BLaER1 (cell line): ENCODE results near the gene DUSP28.

Experiments
- H3K27ac ChIP-seq: shearing (Covaris generic); formaldehyde crosslinking; 2 replicates; pipeline ENCODE4 v1.8.1; 2022
- H3K27me3 ChIP-seq: shearing (Covaris generic); formaldehyde crosslinking; 2 replicates; pipeline ENCODE4 v1.8.1; 2022
- H3K36me3 ChIP-seq: shearing (Covaris generic); formaldehyde crosslinking; 2 replicates; pipeline ENCODE4 v1.8.1; 2022
- H3K4me1 ChIP-seq: shearing (Covaris generic); formaldehyde crosslinking; 2 replicates; pipeline ENCODE4 v1.8.1; 2022
- H3K4me2 ChIP-seq: shearing (Covaris generic); formaldehyde crosslinking; 2 replicates; pipeline ENCODE4 v1.8.1; 2022
- H3K4me3 ChIP-seq: shearing (Covaris generic); formaldehyde crosslinking; 2 replicates; pipeline ENCODE4 v1.8.1; 2022
- H3K9ac ChIP-seq: shearing (Covaris generic); formaldehyde crosslinking; 2 replicates; pipeline ENCODE4 v1.8.1; 2022
- H3K9me3 ChIP-seq: shearing (Covaris generic); formaldehyde crosslinking; 2 replicates; pipeline ENCODE4 v1.8.1; 2022
- H4K20me1 ChIP-seq: shearing (Covaris generic); formaldehyde crosslinking; 2 replicates; pipeline ENCODE4 v1.8.1; 2022
- Cebpa-rat ChIP-seq: shearing (Covaris generic); IDR thresholded peaks from 2 replicates; pipeline ENCODE4 v1.8.1; 2022

DUSP28 gene

DNA sequence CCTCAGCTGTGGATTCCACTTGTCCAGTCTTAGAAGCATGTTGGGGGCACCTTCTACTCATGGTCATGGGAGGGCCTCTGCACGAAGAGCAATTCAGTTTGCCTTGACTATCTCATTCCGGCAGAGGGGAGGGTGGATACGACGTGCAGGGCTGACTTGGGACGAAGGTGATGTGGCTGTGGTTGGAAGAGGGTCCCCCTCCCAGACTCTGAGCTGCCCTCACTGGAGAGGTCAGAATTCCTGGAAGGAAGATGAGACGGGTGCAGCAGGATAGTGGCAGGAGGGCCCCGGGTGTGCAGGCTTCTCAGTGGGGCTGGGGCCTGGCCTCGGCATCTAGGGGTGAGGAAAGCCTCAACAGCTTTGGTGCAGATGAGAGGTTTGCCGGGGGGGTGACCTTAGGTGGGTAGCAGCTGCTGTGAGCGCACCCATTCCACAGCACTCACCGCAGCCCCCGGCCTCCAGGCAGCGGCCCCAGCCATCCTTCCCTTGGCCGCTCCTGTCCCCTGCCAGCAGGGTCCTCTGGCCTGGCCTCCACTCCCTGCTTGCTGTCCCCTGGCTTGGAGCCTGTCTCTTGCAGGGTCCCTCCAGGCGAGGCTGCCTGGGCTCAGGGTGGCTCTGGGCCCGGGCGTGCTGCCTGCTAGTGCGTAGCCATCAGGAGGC, 11.3 kb downstream of the DUSP28 start:
- no peak overlapping the region for H3K4me3 ChIP-seq
- no peak for TF ChIP-seq Cebpa-rat
- no peaks in the 10 kb centered on the region for H3K9me3 ChIP-seq
- peak overlapping the region; percentile 27 for H3K27ac ChIP-seq
- H3K4me1 ChIP-seq, result peaks cover 42% of the 10 kb centered on the region
- 0 out of 2 replicates have a peak overlapping the region, but pooled peaks have one; percentile 89 for H3K9ac ChIP-seq
- peaks cover 75% of the 10 kb centered on the region for H4K20me1 ChIP-seq
- H3K27me3 ChIP-seq, result no peaks in the 10 kb centered on the region
- peaks cover 56% of the 10 kb centered on the region for H3K36me3 ChIP-seq
- H3K4me2 ChIP-seq, result peak overlapping the region; percentile 99

GRCh38 chr2:240572141-240573031, 12.2 kb downstream of the DUSP28 start:
- H3K4me1 ChIP-seq, result peaks cover 33% of the 10 kb centered on the region
- H3K9ac ChIP-seq, result no peak overlapping the region
- no peak overlapping the region for H3K4me2 ChIP-seq
- peaks cover 66% of the 10 kb centered on the region for H3K36me3 ChIP-seq
- no peak overlapping the region for H3K4me3 ChIP-seq
- no peaks in the 10 kb centered on the region for H3K27me3 ChIP-seq
- no peaks in the 10 kb centered on the region for H3K9me3 ChIP-seq
- no peak overlapping the region for H3K27ac ChIP-seq
- peaks cover 85% of the 10 kb centered on the region for H4K20me1 ChIP-seq
- no peak for TF ChIP-seq Cebpa-rat

DNA sequence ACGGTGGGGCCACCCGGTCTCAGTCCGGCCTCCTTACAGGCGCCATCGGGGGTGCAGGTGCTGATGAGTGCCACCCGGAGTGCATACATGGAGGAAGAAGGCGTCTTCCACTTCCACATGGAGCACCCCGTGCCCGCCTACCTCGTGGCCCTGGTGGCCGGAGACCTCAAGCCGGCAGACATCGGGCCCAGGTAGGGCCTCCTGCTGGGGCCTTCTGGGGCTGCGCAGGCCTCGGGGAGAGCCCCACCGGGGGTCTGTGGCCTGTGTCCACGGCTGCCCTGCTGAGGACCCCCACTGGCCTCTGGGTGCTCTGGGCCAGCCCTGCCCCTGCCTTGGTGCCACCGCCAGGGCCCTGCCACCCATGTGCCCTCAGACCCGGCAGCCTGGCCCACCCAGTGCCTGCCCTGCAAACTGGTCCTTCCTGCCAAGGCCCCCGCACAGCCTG, 12.9 kb downstream of the DUSP28 start:
- Histone ChIP-seq H3K9ac (no peak overlapping the region), H3K4me1 (peaks cover 27% of the 10 kb centered on the region), H3K9me3 (no peaks in the 10 kb centered on the region), H3K36me3 (peaks cover 73% of the 10 kb centered on the region), H3K27ac (0 out of 2 replicates have a peak overlapping the region, but pooled peaks have one; percentile 26), H3K4me2 (no peak overlapping the region), H4K20me1 (peaks cover 92% of the 10 kb centered on the region), H3K4me3 (no peak overlapping the region), H3K27me3 (no peaks in the 10 kb centered on the region)
- TF ChIP-seq Cebpa-rat, result no peak

DNA sequence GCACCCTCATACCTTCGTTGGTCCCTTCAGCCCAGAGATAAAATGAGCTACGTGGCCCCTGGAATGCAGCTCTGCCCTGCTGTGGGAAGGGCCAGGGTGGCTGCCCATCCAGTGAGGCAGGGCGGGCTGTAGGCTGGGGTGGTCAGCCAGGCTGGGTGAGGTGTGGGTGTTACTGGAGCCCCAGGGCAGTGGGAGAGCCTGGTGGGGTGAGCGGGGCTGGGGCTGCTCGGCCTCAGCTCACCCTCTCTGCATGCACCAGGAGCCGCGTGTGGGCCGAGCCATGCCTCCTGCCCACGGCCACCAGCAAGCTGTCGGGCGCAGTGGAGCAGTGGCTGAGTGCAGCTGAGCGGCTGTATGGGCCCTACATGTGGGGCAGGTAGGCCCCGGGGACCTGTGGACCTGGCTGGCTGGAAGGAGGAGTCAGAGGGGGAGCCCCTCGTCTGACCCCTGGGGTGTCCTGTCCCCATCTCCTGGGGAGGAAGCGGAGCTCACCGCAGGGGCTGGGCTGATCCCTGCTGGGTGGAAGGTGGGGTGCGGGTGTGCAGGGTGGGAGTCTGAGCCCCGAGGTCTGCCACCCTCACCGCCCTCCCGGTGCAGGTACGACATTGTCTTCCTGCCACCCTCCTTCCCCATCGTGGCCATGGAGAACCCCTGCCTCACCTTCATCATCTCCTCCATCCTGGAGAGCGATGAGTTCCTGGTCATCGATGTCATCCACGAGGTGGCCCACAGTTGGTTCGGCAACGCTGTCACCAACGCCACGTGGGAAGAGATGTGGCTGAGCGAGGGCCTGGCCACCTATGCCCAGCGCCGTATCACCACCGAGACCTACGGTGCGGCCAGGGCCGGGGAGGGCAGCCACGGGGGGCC, 13.6 kb downstream of the DUSP28 start:
- Histone ChIP-seq H3K4me2 (no peak overlapping the region), H3K4me1 (peaks cover 27% of the 10 kb centered on the region), H3K4me3 (no peak overlapping the region), H3K9me3 (no peaks in the 10 kb centered on the region), H3K27ac (0 out of 2 replicates have a peak overlapping the region, but pooled peaks have one; percentile 26), H4K20me1 (peaks cover 98% of the 10 kb centered on the region), H3K36me3 (peaks cover 79% of the 10 kb centered on the region), H3K27me3 (no peaks in the 10 kb centered on the region), H3K9ac (no peak overlapping the region)
- TF ChIP-seq Cebpa-rat, result no peak

DNA sequence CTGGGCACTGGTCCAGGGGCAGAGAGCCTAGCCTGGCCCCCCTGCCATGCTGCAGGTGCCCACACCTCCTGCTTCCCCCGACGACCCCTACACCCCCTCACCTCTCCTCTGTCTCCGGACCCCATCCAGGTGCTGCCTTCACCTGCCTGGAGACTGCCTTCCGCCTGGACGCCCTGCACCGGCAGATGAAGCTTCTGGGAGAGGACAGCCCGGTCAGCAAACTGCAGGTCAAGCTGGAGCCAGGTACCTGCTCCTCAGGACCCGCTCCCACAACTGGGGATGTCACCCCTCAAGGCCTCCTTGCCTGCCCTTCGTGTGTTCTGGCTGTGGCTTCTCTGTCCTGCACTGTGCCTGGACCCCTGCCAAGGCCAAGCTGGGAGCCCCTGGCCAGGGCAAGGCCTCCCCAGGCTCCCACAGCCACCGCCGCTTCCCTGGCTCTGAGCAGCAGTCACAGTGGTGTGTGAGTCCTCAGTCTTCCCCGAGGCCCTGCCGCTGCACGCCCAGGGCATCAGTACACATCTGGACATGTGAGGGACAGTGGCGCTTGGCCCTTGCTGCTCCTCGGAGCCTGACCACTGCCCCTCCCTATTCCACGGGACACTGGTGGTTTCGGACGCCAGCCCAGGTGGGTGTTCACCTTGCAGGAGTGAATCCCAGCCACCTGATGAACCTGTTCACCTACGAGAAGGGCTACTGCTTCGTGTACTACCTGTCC, 14.4 kb downstream of the DUSP28 start:
- H3K9ac ChIP-seq, result no peak overlapping the region
- H3K36me3 ChIP-seq, result peaks cover 87% of the 10 kb centered on the region
- TF ChIP-seq Cebpa-rat, result no peak
- no peak overlapping the region for H3K4me2 ChIP-seq
- no peaks in the 10 kb centered on the region for H3K9me3 ChIP-seq
- H3K27ac ChIP-seq, result no peak overlapping the region
- no peak overlapping the region for H3K4me3 ChIP-seq
- H4K20me1 ChIP-seq, result peaks cover 99% of the 10 kb centered on the region
- peaks cover 24% of the 10 kb centered on the region for H3K4me1 ChIP-seq
- H3K27me3 ChIP-seq, result no peaks in the 10 kb centered on the region

DNA sequence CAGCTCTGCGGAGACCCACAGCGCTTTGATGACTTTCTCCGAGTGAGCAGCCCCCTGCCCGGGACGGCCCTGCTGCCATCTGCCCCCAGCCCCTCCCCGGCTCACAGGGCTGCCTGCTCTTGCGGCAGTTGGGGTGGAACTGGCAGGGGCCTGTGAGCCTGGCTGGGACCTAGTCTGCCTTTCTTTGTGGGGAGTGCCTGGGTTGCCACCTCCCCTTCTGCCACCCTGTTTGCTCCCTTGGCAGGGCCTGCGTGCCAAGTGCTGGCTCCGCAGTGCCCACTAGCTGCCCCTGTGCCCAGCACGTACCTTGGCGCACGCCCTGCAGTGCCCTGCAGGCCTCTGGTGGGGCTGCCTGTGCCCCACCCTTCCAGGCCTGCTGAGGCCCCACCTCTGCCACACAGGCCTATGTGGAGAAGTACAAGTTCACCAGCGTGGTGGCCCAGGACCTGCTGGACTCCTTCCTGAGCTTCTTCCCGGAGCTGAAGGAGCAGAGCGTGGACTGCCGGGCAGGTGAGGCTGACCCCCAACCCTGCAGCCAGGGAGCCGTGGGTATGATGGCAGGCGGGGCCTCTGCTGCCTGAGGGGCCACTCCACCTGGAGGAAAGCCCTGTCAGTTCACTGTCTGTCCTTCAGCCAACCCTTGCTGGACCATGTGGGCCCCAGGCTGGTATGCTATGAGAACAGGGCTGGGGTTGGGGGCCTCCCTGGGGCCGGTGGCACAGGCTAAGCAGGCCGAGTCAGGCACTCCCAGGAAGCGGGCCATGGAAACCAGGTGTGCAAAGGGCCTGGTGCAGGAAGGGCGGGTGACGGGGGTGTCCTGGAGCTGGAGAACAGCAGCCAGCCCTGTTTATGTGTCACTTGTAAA, 15.2 kb downstream of the DUSP28 start:
- no peak overlapping the region for H3K27ac ChIP-seq
- peaks cover 90% of the 10 kb centered on the region for H3K36me3 ChIP-seq
- H3K9ac ChIP-seq, result no peak overlapping the region
- H4K20me1 ChIP-seq, result peaks cover 99% of the 10 kb centered on the region
- no peak overlapping the region for H3K4me2 ChIP-seq
- no peaks in the 10 kb centered on the region for H3K9me3 ChIP-seq
- peaks cover 24% of the 10 kb centered on the region for H3K4me1 ChIP-seq
- no peaks in the 10 kb centered on the region for H3K27me3 ChIP-seq
- no peak for TF ChIP-seq Cebpa-rat
- H3K4me3 ChIP-seq, result no peak overlapping the region

DNA sequence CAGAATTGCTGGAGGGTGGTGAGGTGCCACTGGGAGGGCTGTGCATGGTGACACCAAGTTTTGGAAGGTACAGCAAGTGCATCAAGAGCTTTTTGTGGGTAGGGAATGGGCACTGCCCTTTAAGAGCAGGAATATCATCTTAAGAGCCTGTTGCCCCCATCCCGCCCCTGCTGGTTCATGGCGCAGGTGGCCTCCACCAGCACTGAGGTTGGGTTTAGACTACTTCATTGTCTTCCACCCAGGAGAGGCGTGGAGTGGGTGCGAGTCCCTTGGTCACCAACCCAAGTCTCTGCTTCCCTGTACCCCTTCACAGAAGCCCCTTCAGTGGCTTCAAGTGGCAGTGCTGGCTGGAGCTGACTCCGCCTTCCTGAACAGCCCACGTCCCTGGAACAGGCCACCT, 15.9 kb downstream of the DUSP28 start:
- no peak overlapping the region for H3K27ac ChIP-seq
- H3K9me3 ChIP-seq, result 0 out of 2 replicates have a peak, but pooled peaks cover 3% of the 10 kb centered on the region
- H3K27me3 ChIP-seq, result no peaks in the 10 kb centered on the region
- TF ChIP-seq Cebpa-rat, result no peak
- peaks cover 95% of the 10 kb centered on the region for H4K20me1 ChIP-seq
- H3K4me2 ChIP-seq, result no peak overlapping the region
- no peak overlapping the region for H3K9ac ChIP-seq
- no peak overlapping the region for H3K4me3 ChIP-seq
- peaks cover 97% of the 10 kb centered on the region for H3K36me3 ChIP-seq
- peaks cover 20% of the 10 kb centered on the region for H3K4me1 ChIP-seq

DNA sequence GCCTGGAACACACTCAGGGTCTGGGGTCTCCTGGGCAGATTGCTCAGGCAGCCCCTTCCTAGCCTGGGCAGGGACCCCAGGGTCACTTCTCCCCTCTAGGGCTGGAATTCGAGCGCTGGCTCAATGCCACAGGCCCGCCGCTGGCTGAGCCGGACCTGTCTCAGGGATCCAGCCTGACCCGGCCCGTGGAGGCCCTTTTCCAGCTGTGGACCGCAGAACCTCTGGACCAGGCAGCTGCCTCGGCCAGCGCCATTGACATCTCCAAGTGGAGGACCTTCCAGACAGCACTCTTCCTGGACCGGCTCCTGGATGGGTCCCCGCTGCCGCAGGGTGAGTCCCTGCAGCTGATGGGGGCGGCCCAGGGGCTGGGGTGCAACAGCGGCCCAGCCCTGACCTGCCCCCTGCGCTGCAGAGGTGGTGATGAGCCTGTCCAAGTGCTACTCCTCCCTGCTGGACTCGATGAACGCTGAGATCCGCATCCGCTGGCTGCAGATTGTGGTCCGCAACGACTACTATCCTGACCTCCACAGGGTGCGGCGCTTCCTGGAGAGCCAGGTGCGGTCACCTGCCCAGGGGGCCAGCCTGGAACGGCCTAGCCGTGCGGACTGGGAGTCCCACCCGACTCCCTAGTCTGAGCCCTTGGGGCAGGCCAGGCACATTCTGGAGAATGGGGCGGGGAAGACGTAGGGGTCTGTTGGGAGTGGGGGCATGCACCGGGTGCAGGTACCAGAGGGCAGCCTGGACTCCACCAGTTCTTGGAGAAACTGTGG, 16.5 kb downstream of the DUSP28 start:
- Histone ChIP-seq H3K36me3 (peaks cover 100% of the 10 kb centered on the region), H3K4me2 (no peak overlapping the region), H4K20me1 (peaks cover 90% of the 10 kb centered on the region), H3K27me3 (no peaks in the 10 kb centered on the region), H3K27ac (no peak overlapping the region), H3K9ac (no peak overlapping the region), H3K4me1 (peaks cover 14% of the 10 kb centered on the region), H3K4me3 (no peak overlapping the region), H3K9me3 (peaks cover 9% of the 10 kb centered on the region)
- TF ChIP-seq Cebpa-rat, result no peak
